NCI-H82 treated with DMSO at 0.1 percent for 48 hours (cell line): ENCODE measurements around the gene KDM5A.
A peak's percentile ranks its signal among the peaks of the same experiment; 100 is the strongest.
"Not testable (repeated sequence)": the region's sequence is repeated elsewhere in the genome, so short reads cannot be mapped to it uniquely, and the experiment has no call there.

Experiments
- DNase-seq: peaks from one replicate; lab custom pipeline; 2025; ENCODE audit not compliant: unreplicated experiment; lab: John Stamatoyannopoulos, UW

Gene KDM5A

DNA sequence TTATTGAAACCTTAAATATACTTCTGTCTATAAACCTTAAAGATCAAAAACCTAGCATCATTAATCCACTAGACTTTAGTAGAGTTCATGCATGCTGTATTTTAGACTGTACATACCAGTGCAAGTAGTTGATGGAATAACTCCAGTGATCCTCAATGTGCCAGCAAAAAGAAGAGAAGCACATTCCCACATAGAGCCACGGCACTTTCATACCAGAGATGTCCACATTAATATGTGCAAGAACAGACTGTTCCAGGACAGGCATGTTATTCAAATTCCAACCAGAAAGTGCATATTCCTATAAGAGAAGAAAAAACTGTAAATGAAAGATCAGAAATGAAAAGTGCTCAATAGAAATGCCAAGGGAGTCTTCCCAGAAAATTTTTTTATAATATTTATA is 55.0 kb downstream of the KDM5A start:
- no peak for DNase-seq

DNA sequence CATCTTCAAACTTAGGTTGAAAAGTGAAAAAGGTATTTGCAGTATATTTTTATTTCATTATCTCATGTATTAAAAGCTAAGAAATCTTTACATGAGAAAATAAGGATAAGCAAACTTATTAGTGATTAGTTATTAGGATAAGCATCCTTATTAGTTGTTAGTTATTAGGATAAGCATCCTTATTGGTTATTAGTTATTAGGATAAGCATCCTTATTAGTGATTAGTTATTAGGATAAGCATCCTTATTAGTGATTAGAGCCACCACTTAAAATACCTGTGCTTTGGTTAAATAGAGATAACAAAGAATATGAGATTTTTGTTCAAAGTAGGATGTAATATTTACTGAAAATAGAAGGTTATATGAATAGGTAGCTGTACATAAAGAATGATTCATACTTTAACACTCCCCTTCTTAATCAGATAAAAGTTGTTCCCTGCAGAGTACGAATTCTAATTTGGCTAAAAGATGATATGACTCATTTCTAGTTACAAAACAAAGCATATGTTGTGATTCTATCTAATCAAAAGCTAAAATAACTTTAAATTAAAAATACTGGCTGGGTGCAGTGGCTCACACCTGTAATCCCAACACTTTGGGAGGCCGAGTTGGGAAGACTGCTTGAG is 56.4 kb downstream of the KDM5A start:
- no peak for DNase-seq

DNA sequence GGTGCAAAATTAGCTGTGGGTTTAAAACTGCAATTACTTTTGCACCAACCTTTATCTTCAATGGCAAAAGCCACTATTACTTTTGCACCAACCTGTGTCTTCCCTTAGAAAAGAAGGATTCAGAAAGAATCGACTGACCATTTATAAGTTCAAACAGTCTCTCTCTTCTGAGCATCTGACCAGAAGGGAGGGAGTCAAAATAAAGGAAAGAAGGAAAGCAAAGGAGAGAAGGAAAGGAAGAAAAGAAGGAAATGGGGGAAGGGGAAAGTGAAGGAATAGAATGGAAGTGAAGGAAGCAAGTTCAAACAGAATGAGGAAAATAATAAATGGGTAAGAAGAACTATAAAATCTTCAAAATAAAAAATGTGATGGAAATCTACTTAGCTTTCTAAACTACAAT is 57.8 kb downstream of the KDM5A start:
- no peak for DNase-seq

DNA sequence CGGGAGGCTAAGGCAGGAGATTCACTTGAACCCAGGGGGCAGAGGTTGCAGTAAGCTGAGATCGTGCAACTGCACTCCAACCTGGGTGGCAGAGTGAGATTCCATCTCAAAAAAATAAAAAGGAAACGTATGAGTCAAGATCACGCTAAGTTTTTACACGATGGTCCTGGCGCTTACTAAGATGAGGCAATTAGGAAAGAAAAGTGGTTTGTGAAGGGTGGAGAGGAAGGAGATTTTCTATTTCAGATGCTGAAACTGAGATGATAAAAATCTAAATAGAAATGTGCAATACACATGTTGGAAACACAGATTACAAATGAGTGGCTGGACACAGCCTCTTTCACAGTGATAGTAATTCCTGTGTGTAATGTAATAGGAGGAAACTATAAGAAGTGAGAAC is 63.2 kb downstream of the KDM5A start:
- DNase-seq: no peak

DNA sequence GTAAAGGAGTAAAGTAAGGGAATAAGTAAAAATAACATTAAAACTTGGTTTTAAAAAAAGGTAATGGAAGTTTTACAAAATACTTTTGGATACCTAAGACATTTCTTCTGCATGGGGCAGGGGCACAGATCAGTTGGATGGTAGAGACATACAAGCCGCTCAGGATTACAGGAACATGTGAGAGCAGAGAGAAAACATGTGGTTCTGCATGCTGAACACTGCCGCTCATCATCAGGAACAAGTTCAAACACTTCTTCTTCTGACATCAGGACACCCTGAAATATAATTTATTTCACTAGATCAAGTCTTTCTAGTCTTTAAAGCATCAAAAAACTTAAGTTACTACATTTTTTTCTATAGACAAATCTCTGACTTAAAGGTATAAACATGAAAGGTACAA is 65.6 kb downstream of the KDM5A start:
- no peak for DNase-seq

DNA sequence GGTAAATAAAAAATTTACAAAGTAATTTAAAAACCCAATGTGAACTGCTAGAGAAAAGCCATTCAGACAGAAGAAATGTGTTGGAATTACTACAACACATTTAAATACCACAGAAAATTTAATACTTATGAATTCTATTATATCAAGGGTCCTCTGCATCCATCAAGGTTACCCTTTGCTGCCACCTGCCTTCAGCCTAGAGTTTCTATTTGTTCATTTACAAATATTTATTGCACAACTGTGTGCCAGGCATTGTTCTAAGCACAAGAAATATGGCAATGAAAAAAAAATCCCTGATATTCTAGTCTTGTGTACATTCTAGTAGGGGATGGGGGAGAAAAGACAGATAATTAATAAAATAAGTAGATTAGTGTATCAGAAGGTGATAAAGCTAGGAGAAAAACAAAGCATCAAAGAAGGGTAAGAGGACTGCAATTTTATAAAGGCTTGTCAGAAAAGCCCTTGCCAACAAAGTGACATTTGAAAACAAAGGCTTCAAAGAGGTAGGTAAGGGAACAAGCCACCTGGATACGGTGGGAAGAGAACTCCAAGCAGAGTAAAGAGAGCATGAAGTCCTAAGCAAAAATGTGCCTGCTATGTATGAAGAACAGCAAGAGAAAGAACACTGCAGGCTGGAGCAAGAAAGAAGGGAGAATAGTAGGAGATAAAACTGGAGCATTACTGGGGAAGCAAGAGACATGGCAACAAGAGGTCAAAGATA is 67.4 kb downstream of the KDM5A start:
- DNase-seq: no peak

DNA sequence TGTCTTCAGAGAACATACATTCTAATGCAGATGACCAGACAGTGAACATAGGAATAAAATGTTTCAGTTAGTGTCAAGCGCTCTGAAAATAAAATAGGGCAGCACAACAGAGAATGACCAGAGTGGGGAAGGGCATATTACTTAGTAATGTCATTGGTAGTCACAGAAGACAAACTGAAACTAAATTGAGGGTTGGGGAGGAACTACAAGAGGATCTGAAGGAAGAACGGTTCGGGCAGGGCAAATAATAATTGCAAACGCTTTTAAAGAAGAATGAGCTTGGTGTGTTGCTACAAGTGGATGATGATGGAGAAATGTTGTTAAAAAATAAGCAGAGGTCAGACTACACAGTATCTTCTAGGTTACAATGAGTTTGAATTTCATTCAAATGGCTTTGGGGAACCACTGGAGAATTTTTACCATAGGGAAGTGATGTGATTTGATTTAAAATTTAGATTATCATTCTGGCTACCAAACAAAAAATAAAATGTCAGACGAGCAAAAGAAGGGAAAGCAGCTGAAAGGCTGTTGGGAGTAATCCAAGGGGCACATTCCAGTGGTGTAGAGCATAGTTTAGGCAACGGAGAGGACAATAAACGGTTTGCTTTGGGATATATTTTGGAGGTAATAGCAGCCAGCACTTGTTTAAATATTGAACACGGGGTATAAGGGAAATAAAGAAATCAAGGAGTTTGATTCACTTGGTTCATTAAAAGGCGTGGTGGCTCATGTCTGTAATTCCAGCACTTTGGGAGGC is 70.2 kb downstream of the KDM5A start:
- no peak for DNase-seq

DNA sequence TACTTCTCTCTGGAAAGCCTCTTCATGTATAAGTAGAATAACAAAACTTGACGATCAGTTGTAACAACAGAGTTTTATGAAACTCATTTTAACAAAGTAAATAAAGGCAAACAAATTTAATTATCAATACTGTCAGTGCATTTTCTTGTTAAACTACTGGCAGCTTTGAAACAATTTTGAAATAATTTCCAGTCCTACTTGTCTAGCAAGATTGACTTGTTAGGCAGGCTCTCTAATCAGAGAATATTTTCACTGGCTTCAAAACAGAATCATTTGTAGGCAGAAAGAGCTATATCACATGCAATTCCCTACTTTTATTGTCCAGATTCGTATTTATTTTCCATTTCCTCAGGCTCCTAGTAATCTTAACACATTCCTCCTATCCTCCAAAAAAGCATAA is 80.6 kb downstream of the KDM5A start:
- DNase-seq: no peak

DNA sequence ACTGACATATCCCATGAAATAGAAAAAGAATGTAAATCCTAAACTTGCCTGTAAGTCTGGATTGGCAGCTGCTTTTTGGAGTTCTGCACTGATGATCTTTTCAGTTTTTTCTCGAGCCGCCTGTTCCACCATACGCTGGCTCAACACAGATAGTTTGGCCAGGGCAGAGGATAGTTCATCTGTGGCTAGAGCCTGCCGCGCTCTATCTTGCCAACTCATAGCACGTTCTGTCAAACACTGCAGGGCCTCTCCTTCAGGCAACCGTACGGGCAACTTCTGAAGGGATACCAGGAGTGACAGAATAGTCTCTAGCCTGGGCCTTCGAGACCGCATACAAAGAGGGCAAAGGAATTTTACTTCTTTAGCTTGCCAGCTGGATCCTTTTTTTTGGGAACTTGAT is 81.7 kb downstream of the KDM5A start:
- no peak for DNase-seq

DNA sequence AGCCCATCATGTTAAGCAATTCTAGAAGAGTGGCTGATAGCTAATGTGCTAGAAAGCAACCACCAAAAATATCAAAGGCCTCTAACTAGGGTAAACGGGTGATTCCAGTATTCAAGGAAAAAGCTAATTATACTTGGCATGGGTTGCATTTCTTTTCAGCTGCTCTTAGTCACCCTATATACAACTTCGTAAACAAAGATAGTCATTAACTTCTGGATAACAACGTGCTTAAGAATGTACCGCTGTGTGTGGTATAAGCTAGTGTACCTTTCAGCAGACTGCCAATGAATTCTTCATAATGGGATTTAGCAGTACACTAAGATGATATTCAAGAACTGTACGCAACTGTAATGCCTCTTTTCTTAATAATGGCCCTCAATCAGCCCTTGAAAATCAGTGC is 84.3 kb downstream of the KDM5A start:
- DNase-seq: peak; percentile 33

DNA sequence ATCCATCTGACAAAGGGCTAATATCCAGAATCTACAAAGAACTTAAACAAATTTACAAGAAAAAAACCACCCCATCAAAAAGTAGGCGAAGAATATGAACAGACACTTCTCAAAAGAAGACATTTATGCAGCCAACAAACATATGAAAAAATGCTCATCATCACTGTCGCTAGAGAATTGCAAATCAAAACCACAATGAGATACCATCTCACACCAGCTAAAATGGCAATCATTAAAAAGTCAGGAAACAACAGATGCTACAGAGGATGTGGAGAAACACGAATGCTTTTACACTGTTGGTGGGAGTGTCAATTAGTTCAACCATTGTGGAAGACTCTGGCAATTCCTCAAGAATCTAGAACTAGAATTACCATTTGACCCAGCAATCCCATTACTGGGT is 86.4 kb downstream of the KDM5A start:
- DNase-seq: not testable (repeated sequence)

DNA sequence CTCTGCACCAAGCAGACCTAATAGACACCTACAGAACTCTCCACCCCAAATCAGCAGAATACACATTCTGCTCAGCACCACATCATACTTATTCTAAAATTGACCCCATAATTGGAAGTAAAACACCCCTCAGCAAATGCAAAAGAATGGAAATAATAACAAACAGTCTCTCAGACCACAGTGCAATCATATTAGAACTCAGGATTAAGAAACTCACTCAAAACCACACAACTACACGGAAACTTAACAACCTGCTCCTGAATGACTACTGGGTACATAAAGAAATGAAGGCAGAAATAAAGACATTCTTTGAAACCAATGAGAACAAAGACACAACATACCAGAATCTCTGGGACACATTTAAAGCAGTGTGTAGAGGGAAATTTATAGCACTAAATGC is 89.0 kb downstream of the KDM5A start:
- not testable (repeated sequence) for DNase-seq

DNA sequence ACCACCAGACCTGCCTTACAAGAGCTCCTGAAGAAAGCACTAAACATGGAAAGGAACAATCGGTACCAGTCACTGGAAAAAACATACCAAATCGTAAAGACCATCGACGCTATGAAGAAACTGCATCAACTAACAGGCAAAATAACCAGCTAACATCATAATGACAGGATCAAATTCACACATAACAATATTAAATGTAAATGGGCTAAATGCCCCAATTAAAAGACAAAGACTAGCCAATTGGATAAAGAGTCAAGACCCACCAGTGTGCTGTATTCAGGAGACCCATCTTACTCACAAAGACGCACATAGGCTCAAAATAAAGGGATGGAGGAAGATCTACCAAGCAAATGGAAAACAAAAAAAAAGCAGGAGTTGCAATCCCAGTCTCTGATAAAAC is 89.6 kb downstream of the KDM5A start:
- DNase-seq: not testable (repeated sequence)

DNA sequence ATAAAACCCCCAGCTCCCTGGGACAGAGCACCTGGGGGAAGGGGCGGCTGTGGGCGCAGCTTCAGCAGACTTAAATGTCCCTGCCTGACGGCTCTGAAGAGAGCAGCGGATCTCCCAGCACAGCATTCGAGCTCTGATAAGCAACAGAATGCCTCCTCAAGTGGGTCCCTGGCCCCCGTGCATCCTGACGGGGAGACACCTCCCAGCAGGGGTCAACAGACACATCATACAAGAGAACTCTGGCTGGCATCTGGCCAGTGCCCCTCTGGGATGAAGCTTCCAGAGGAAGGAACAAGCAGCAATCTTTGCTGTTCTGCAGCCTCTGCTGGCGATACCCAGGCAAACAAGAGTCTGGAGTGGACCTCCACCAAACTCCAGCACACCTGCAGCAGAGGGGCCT is 91.1 kb downstream of the KDM5A start:
- DNase-seq: not testable (repeated sequence)

DNA sequence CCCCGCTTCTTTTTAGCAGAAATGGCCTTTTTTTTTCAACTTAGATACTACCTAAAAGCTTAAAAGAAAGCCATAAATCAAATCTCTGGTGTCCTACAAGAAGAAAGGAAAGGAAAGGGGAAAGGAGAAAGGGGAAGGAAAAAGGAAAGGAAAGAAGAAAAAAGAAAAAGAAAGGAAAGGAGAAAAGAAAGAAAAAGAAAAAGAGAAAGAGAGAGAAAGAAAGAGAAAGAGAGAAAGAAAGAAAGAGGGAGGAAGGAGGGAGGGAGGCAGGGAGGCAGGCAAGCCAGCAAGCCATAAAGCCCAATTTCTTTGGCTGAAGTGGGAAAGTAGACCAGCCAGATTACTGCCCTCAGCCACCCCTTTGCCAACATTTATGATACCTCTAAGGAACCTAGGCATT is 94.0 kb downstream of the KDM5A start:
- no peak for DNase-seq

DNA sequence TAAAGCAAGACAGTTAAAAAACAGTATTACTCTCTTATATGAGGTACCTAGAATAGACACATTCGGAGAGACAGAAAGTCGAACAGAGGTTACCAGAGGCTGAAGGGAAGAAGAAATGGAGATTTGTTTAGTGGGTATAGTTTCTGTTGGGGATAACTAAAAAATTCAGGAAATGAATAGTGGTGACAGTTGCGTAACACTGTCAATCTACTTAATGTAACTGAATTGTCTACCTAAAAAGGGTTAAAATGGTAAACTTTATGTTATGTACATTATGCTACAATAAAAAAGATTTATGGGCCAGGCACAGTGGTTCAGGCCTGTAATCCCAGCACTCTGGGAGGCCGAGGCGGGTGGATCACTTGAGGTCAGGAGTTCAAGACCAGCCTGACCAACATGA is 95.9 kb downstream of the KDM5A start:
- DNase-seq: no peak

DNA sequence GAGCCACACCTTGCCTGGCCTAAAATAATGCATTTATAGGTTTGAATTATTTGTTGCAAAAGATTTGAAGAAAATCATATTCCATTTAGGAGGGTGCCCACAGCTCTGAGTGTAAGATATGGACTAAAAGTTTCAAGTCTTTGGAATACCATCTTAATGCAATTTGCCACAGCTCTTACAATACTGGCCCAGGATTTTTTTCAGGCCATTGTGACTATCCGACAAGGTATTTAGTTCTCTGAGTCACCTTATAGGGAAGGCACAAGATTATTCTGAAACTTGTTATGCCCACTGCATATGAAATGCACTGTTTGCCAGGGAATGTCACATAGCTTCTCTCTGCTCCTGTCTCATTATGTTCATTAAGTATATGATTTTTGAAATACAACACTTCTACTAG is 96.9 kb downstream of the KDM5A start:
- no peak for DNase-seq

DNA sequence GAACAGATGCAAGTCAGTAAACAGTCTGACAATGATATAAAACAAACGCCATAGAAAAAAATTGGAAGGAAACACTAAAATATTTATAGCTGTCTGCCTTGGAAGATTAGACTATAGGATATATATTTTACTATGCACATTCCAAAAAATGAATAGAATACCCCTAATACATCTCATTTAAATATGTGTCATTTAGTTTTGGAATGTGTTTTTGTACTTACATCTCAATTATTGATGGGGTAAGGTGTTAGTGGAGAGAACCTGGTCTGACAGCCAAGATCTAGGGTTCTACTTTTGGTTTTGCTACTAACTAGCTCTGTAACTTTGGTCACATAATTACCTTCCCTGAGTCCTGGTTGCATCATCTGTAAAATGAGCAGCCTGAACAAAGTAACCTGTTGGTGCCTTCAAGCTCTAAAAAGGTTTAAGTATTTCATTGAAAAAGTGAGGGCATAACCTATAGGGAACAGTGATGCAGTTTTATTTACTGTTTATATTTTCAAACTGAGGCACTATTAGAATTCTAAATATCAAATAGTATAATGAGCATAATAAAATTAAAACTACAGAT is 97.9 kb downstream of the KDM5A start:
- DNase-seq: no peak

DNA sequence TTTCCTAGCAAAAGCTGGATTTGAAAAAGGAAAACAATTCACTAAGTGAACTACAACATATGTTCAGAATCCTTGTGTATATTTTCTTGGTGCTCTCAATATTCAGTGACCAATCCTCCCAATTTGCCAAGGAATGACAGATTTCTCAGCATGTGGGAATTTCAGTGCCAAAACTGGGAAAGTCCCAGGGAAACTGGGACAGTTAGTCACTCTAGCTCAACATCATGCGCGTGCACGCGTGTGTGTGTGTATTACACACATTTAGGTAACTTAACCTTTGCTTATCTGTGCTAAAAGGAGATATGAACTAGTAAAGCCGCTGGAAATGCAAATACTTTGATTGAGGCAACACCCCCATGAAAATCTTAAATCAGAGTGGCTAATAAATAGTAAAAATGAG is 100.4 kb downstream of the KDM5A start:
- DNase-seq: no peak

DNA sequence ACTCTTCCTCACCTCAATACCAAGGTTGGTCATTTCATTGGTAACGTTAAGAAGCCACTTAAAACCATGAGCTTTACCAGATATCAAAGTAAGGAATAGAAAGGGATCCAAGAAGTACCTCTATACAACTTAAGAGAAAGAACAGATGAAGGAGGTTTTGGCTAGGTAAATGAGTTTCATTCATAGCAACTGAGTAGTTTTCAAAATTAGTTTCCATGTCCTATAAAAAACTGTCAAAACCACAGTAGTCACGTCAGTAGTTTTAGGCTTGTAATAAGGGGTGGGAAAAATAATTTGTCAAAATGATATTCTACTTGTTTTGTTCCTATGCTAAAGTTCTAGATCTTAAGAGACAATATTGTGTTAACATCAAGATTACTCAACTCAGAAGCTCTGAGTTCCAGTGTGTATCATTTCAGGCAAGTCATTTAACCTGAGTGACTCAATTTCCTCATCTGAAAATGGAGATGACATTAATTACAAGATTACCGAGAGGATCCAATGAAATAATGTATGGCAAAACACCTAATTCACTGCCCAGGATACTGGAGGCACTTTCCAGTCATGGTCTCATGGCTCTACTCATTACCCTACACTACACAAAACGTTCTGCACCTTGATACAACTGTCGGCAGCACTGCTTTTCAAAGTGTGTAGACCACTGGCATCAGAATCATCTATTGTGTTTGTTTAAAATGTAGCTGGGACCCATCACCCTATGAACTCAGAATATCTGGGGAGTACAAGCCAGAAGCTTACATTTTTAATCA is 102.4 kb downstream of the KDM5A start:
- DNase-seq: no peak

DNA sequence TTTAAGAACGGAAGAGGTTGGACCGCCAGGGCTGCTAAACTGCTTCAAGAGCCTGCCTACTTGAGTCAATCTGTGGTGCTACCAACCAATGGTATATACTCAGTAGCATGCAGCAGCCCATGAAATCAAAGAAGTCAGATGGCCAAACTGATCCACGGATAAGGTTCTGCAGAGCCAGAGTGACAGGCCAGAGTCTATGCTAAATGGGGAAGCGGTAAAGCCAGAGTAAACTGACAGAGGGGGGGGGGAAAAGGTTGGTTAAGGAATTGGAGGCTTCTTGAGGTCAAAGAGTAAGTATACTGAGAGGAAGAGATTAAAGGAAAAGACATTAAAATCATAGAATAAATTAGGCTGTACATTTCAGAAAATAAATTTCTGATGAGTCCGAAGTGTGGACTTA is 111.1 kb downstream of the KDM5A start:
- DNase-seq: no peak
